ENCODE data around the gene IL11. TPM values are rescaled to one million over a fixed set of nuclear protein-coding genes. Genes with fewer than 3 reads are reported as not detected.

IL11 gene
- total and polyA plus RNA-seq, 2 of the 13 experiments (the other 11 are each of a cell fraction or from before 2014, with no cell fraction given), result 2.5 to 2.9 TPM

GRCh38 chr19:55383279-55384130, 13.2 kb upstream of the IL11 start:
- intact Hi-C loops (cut with micrococcal nuclease; ENCODE audit: unreplicated experiment), result no loop called here
- in situ Hi-C loops (cut with HindIII; ENCODE audit: extremely low pct_ligation_motif_present, low pct_unique_long_range_greater_than_20kb), result no loop called here
- no TSS peak for BruUV-seq (replicated peaks)

More at GRCh38 chr19:55383279-55384130, 13.2 kb upstream of the IL11 start:
- 97% methylated on average over 67 of the region's 88 CpGs for WGBS (ENCODE audit: low lambda C conversion rate)
- peaks cover 8 to 19% of the 10 kb centered on the region in 2 experiments for H3K36me3 ChIP-seq (replicated peaks in 1 of 2; ENCODE audit: control insufficient read depth in 1 of 2, insufficient read depth in 2 of 2, low read length in 2 of 2)
- ChIA-PET CTCF (ENCODE audit: low intra/inter-chr PET ratio, low total read pairs) (no interaction called here), POLR2A (interaction anchor here (1.3 kb wide), 1 partner anchor 50 kb away, joined by 4 read pairs; no protein-coding TSS in a partner anchor)
- peaks cover 27% of the 10 kb centered on the region for H4K20me1 ChIP-seq (ENCODE audit: insufficient read depth, low read length)
- FAIRE-seq, result no peak
- no peak for ATAC-seq
- H3K4me1 ChIP-seq (ENCODE audit: insufficient read depth, low read length), result peaks cover 35% of the 10 kb centered on the region
- H3K4me2 ChIP-seq (ENCODE audit: low read depth, low read length), result no peak overlapping the region
- H3K27me3 ChIP-seq (ENCODE audit: control insufficient read depth in 1 of 2, insufficient read depth in 2 of 2, low read length in 2 of 2), result no peaks in the 10 kb centered on the region; a peak in 1 of 5 replicates
- no peak overlapping the region for H3K9ac ChIP-seq (ENCODE audit: insufficient read depth, low read depth, low read length)
- no peak overlapping the region for H2AFZ ChIP-seq (ENCODE audit: low read length)
- H3K4me3 ChIP-seq (replicated peaks in 1 of 3; ENCODE audit: insufficient read depth in 1 of 3, low read depth in 2 of 3, low read length in 3 of 3), result no peak overlapping the region
- peaks cover 30% of the 10 kb centered on the region for H3K79me2 ChIP-seq (ENCODE audit: insufficient read depth, low read length)
- H3K27ac ChIP-seq (ENCODE audit: extremely low read length, insufficient read depth, low read length), result no peak overlapping the region
- no peaks in the 10 kb centered on the region for H3K9me3 ChIP-seq (ENCODE audit: low read length)
- TF ChIP-seq ZFP1 (CRISPR knock-in tag; IDR thresholded peaks at IDR 0.05) (no peak), ZNF652 (CRISPR knock-in tag; IDR thresholded peaks at IDR 0.05; ENCODE audit: borderline replicate concordance, low read depth) (no peak), SIN3A (IDR thresholded peaks at IDR 0.05; ENCODE audit: borderline replicate concordance, low read depth, low read length) (no peak), HOXD1 (CRISPR knock-in tag; IDR thresholded peaks at IDR 0.05) (no peak), MAF1 (CRISPR knock-in tag; IDR thresholded peaks at IDR 0.05; ENCODE audit: borderline replicate concordance) (no peak), HNF1B (CRISPR knock-in tag; IDR thresholded peaks at IDR 0.05) (no peak), ZNF33B (CRISPR knock-in tag; IDR thresholded peaks at IDR 0.05) (no peak), ZNF503 (CRISPR knock-in tag; IDR thresholded peaks at IDR 0.05) (no peak), E2F5 (CRISPR knock-in tag; conservative IDR thresholded peaks at IDR 0.05) (no peak), GTF3A (CRISPR knock-in tag; conservative IDR thresholded peaks at IDR 0.05) (no peak), ZNF687 (CRISPR knock-in tag; IDR thresholded peaks at IDR 0.05) (no peak), SP4 (CRISPR knock-in tag; IDR thresholded peaks at IDR 0.05) (no peak), XBP1 (CRISPR knock-in tag; IDR thresholded peaks at IDR 0.05) (no peak), ZNF101 (CRISPR knock-in tag; IDR thresholded peaks at IDR 0.05; ENCODE audit: borderline replicate concordance, low read depth) (no peak)
- DNase-seq (ENCODE audit: low spot score), result no peak
